ENCODE results near the gene DHPS. TPM values are rescaled to one million over a fixed set of nuclear protein-coding genes. Genes with fewer than 3 reads are reported as not detected.
"Not testable (repeated sequence)": the region's sequence is repeated elsewhere in the genome, so short reads cannot be mapped to it uniquely, and the experiment has no call there.

The DHPS gene
- total and polyA plus RNA-seq, 2 donors (not counting 1 experiment from before 2014, with no cell fraction given): 187 to 204 TPM

GRCh38 chr19:12647047-12647446 lies 34.6 kb downstream of the DHPS start:
- Histone ChIP-seq H3K4me2 (replicated peaks; ENCODE audit: low read depth, low read length, poor library complexity, severe bottlenecking) (no peak overlapping the region), H3K27ac (ENCODE audit: low read length in 2 of 2) (peak overlapping the region in 1 of 2 donors; percentile 29), H3K79me2 (ENCODE audit: control insufficient read depth, insufficient read depth, low read length) (peaks cover 4% of the 10 kb centered on the region), H3K36me3 (replicated peaks in 1 of 2; ENCODE audit: control extremely low read depth in 1 of 2, control insufficient read depth in 1 of 2, extremely low read depth in 1 of 2, insufficient read depth in 2 of 2, low read length in 1 of 2) (peaks cover 0 to 39% of the 10 kb centered on the region in 2 experiments), H3K4me1 (ENCODE audit: control insufficient read depth in 2 of 2, insufficient read depth in 2 of 2, low read length in 2 of 2) (peaks cover 0 to 10% of the 10 kb centered on the region in 2 donors), H3K4me3 (ENCODE audit: control extremely low read depth in 1 of 5, extremely low read depth in 1 of 5, insufficient read depth in 1 of 5, low read depth in 2 of 5, low read length in 4 of 5) (no peak overlapping the region), H2AFZ (ENCODE audit: insufficient read depth, low read depth, low read length, poor library complexity, severe bottlenecking) (no peak overlapping the region), H3K27me3 (replicated peaks in 1 of 4; ENCODE audit: control extremely low read depth in 1 of 4, control insufficient read depth in 3 of 4, insufficient read depth in 4 of 4, low read length in 3 of 4) (no peaks in the 10 kb centered on the region), H3K9me3 (ENCODE audit: control extremely low read depth in 1 of 3, control insufficient read depth in 2 of 3, insufficient read depth in 1 of 3, low read length in 2 of 3) (no peaks in the 10 kb centered on the region), H4K20me1 (ENCODE audit: control insufficient read depth, insufficient read depth, low read length, poor library complexity, severe bottlenecking) (peaks cover 7% of the 10 kb centered on the region), H3K9ac (ENCODE audit: low read length) (no peak overlapping the region)
- TF ChIP-seq EZH2 (IDR thresholded peaks at IDR 0.05; ENCODE audit: borderline replicate concordance, insufficient read depth, low read depth, low read length, poor library complexity, severe bottlenecking): no peak
- TF ChIP-seq CTCF (IDR thresholded peaks at IDR 0.05): no peak
- intact Hi-C loops (cut with micrococcal nuclease): no loop called here
- ChIA-PET CTCF (interaction anchor here (0.7 to 1.0 kb wide), 2 partner anchors 36 to 84 kb away, joined by 3 read pairs; partner anchors contain the start of genes ZNF490 and ZNF791), POLR2A (interaction anchor here (0.7 kb wide), 2 partner anchors 78 to 136 kb away, joined by 8 to 9 read pairs; no protein-coding TSS in a partner anchor)
- H3K4me3 Mint-ChIP-seq: no peak overlapping the region
- no peaks in the 10 kb centered on the region for H3K9me3 Mint-ChIP-seq (ENCODE audit: insufficient read depth)
- WGBS (ENCODE audit: insufficient coverage): 92% methylated on average over 6 of the region's 8 CpGs
- peaks cover 7% of the 10 kb centered on the region for H3K4me1 Mint-ChIP-seq
- no peak for DNase-seq
- no peaks in the 10 kb centered on the region for H3K27me3 Mint-ChIP-seq
- peak overlapping the region; percentile 71 for H3K27ac Mint-ChIP-seq
- ATAC-seq (ENCODE audit: low read depth): no peak

GRCh38 chr19:12646551-12646950 lies 35.1 kb downstream of the DHPS start:
- Mint-ChIP-seq H3K4me3 (no peak overlapping the region), H3K27me3 (no peaks in the 10 kb centered on the region), H3K9me3 (ENCODE audit: insufficient read depth) (no peaks in the 10 kb centered on the region), H3K4me1 (peaks cover 7% of the 10 kb centered on the region), H3K27ac (no peak overlapping the region)
- ChIA-PET POLR2A (no interaction called here), CTCF (interaction anchor here (1.0 kb wide), 2 partner anchors 26 to 36 kb away, joined by 3 read pairs; partner anchors contain the start of genes ZNF490 and ZNF791)
- intact Hi-C loops (cut with micrococcal nuclease): no loop called here
- Histone ChIP-seq H3K27me3 (replicated peaks in 1 of 4; ENCODE audit: control extremely low read depth in 1 of 4, control insufficient read depth in 3 of 4, insufficient read depth in 4 of 4, low read length in 3 of 4) (no peaks in the 10 kb centered on the region), H3K4me3 (ENCODE audit: control extremely low read depth in 1 of 5, extremely low read depth in 1 of 5, insufficient read depth in 1 of 5, low read depth in 2 of 5, low read length in 4 of 5) (no peak overlapping the region), H3K9me3 (ENCODE audit: control extremely low read depth in 1 of 3, control insufficient read depth in 2 of 3, insufficient read depth in 1 of 3, low read length in 2 of 3) (no peaks in the 10 kb centered on the region), H4K20me1 (ENCODE audit: control insufficient read depth, insufficient read depth, low read length, poor library complexity, severe bottlenecking) (peaks cover 7% of the 10 kb centered on the region), H3K4me2 (replicated peaks; ENCODE audit: low read depth, low read length, poor library complexity, severe bottlenecking) (no peak overlapping the region), H3K79me2 (ENCODE audit: control insufficient read depth, insufficient read depth, low read length) (peaks cover 4% of the 10 kb centered on the region), H3K9ac (ENCODE audit: low read length) (no peak overlapping the region), H3K27ac (ENCODE audit: low read length in 2 of 2) (no peak overlapping the region), H3K4me1 (ENCODE audit: control insufficient read depth in 2 of 2, insufficient read depth in 2 of 2, low read length in 2 of 2) (peaks cover 0 to 10% of the 10 kb centered on the region in 2 donors), H2AFZ (ENCODE audit: insufficient read depth, low read depth, low read length, poor library complexity, severe bottlenecking) (no peak overlapping the region), H3K36me3 (replicated peaks in 1 of 2; ENCODE audit: control extremely low read depth in 1 of 2, control insufficient read depth in 1 of 2, extremely low read depth in 1 of 2, insufficient read depth in 2 of 2, low read length in 1 of 2) (peaks cover 0 to 35% of the 10 kb centered on the region in 2 experiments)
- no peak for TF ChIP-seq EZH2 (IDR thresholded peaks at IDR 0.05; ENCODE audit: borderline replicate concordance, insufficient read depth, low read depth, low read length, poor library complexity, severe bottlenecking)
- TF ChIP-seq CTCF (IDR thresholded peaks at IDR 0.05): no peak
- DNase-seq: no peak
- ATAC-seq (ENCODE audit: low read depth): no peak
- WGBS (ENCODE audit: insufficient coverage): 61% methylated on average over 4 of the region's 10 CpGs

- H3K27ac ChIP-seq (ENCODE audit: low read length in 2 of 2); H2AFZ ChIP-seq (ENCODE audit: insufficient read depth, low read depth, low read length, poor library complexity, severe bottlenecking); H3K27ac Mint-ChIP-seq; H3K9me3 ChIP-seq (ENCODE audit: control extremely low read depth in 1 of 3, control insufficient read depth in 2 of 3, insufficient read depth in 1 of 3, low read length in 2 of 3); H3K9ac ChIP-seq (ENCODE audit: low read length); intact Hi-C loops (cut with micrococcal nuclease); DNase-seq; H3K27me3 Mint-ChIP-seq; H3K27me3 ChIP-seq (replicated peaks in 1 of 4; ENCODE audit: control extremely low read depth in 1 of 4, control insufficient read depth in 3 of 4, insufficient read depth in 4 of 4, low read length in 3 of 4); POLR2A ChIA-PET; H3K9me3 Mint-ChIP-seq (ENCODE audit: insufficient read depth); H3K4me3 Mint-ChIP-seq; H3K4me2 ChIP-seq (replicated peaks; ENCODE audit: low read depth, low read length, poor library complexity, severe bottlenecking); ATAC-seq (ENCODE audit: low read depth); H3K4me3 ChIP-seq (ENCODE audit: control extremely low read depth in 1 of 5, extremely low read depth in 1 of 5, insufficient read depth in 1 of 5, low read depth in 2 of 5, low read length in 4 of 5); CTCF ChIA-PET: not testable (repeated sequence)
- H3K79me2 ChIP-seq (ENCODE audit: control insufficient read depth, insufficient read depth, low read length): peaks cover 18% of the 10 kb centered on the region
- H3K4me1 ChIP-seq (ENCODE audit: control insufficient read depth in 2 of 2, insufficient read depth in 2 of 2, low read length in 2 of 2): peaks cover 8 to 22% of the 10 kb centered on the region in 2 donors
- H4K20me1 ChIP-seq (ENCODE audit: control insufficient read depth, insufficient read depth, low read length, poor library complexity, severe bottlenecking): peaks cover 11% of the 10 kb centered on the region
- 98% methylated on average over 14 of the region's 14 CpGs for WGBS (ENCODE audit: insufficient coverage)
- peaks cover 0 to 21% of the 10 kb centered on the region in 2 experiments for H3K36me3 ChIP-seq (replicated peaks in 1 of 2; ENCODE audit: control extremely low read depth in 1 of 2, control insufficient read depth in 1 of 2, extremely low read depth in 1 of 2, insufficient read depth in 2 of 2, low read length in 1 of 2)
- H3K4me1 Mint-ChIP-seq: peaks cover 19% of the 10 kb centered on the region
These were observed 38.0 kb downstream of the DHPS start for GRCh38 chr19:12643716-12644115.
